ENCODE measurements around the gene MAML1.

DNA sequence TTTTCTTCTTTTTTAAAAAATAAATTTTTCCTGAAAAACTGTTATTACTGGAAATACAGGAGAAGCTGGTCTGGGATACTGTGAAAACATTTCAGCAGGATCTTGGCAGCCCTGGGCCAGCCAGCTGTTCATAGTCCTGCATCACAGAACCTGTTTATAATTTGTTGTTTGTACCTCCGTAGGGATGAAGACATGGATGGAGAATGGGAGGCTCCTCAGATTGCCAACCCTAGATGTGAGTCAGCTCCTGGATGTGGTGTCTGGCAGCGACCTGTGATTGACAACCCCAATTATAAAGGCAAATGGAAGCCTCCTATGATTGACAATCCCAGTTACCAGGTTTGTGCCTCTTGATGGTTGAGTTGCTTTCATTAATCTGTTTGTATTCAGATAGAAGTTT, 12.4 kb upstream of the MAML1 start:
- TF ChIP-seq, protein P1, sequence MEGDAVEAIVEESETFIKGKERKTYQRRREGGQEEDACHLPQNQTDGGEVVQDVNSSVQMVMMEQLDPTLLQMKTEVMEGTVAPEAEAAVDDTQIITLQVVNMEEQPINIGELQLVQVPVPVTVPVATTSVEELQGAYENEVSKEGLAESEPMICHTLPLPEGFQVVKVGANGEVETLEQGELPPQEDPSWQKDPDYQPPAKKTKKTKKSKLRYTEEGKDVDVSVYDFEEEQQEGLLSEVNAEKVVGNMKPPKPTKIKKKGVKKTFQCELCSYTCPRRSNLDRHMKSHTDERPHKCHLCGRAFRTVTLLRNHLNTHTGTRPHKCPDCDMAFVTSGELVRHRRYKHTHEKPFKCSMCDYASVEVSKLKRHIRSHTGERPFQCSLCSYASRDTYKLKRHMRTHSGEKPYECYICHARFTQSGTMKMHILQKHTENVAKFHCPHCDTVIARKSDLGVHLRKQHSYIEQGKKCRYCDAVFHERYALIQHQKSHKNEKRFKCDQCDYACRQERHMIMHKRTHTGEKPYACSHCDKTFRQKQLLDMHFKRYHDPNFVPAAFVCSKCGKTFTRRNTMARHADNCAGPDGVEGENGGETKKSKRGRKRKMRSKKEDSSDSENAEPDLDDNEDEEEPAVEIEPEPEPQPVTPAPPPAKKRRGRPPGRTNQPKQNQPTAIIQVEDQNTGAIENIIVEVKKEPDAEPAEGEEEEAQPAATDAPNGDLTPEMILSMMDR (conservative IDR thresholded peaks at IDR 0.05; ENCODE audit: low read depth, low read length), result no peak
- TF ChIP-seq EZH2 (IDR thresholded peaks at IDR 0.05; ENCODE audit: low read length, unreplicated experiment) (no peak), EZH2phosphoT487 (IDR thresholded peaks at IDR 0.05; ENCODE audit: borderline replicate concordance, low read length) (no peak)
